Bronchial epithelial cell (primary cell): ENCODE results near the gene IP6K1. TPM values are rescaled to one million over a fixed set of nuclear protein-coding genes. Genes with fewer than 3 reads are reported as not detected.

Source experiments
- DNase-seq: peaks from one replicate; pipeline ENCODE4 v3.0.0-alpha.2; 2010; ENCODE audit warnings: low read depth
- FAIRE-seq: peaks from 2 replicates; lab custom pipeline; 2011; peaks lifted over from hg19 to GRCh38; lab: Jason Lieb, UNC
- H3K27me3 ChIP-seq: 2 replicates; pipeline ENCODE4 v1.5.1; 2011; ENCODE audit warnings: low read length; ENCODE audit not compliant: control insufficient read depth, insufficient read depth
- H3K36me3 ChIP-seq: 2 replicates; pipeline ENCODE4 v1.5.1; 2011; ENCODE audit warnings: low read length; ENCODE audit not compliant: control insufficient read depth, insufficient read depth
- H3K4me3 ChIP-seq: 2 replicates; pipeline ENCODE4 v1.5.1; 2011; ENCODE audit warnings: mild to moderate bottlenecking, low read depth, low read length, control low read depth
- total RNA-seq: library from RNA; depleted of rRNA; stranded (reverse); fragments of >200 nt; gene quantifications from 2 replicates; pipeline ENCODE4 v1.2.1, GENCODE V29; 2014
- TF ChIP-seq, protein P1 (sequence below): IDR thresholded peaks from 2 replicates; pipeline ENCODE4 v1.5.1; 2011; ENCODE audit warnings: mild to moderate bottlenecking, moderate library complexity, low read length, control low read depth, inconsistent platforms; ENCODE audit not compliant: insufficient read depth, severe bottlenecking

The IP6K1 gene
- total RNA-seq, 1 donor from 2014 or later: 20.3 TPM

DNA sequence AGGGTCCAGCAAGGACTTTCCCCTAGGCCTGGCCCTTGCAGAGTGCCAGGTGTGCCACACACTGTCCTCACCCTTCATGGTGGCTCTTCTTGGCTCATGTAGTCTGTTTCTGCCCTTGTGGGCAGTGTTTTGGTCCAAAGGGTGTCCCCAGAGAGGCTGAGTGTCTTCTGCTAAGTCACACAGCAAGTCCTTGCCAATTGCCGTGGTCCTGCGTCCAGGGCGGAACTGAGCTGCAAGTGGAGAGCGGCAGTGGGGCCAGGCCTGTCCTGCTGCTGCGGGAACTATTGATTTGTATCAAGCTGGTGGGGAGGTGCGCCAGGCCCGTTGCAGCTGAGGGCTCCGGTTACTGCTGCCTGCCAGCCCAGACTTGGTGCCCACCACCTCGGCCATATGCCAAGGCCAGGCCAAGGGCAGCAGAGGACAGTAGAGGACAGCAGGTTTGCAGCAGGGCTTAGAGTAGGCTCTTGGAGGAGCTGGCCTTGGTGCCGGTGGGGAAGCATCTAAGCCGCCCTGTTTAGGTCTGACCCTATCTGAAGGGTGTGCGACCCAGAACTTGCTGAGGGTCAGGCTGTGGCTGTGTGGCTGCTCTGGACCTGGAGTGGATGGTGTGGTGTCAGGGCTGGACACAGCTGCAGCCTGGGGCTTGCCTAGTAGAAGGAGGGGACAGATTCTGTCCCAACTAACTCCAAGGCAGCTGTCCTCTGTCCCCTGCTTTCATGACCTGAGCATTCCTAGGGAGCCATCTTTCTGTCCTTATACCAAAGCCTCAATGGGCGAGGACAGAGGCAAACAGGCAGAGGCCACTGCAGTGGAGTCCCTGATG lies 71.4 kb downstream of the IP6K1 start:
- no peak overlapping the region for H3K4me3 ChIP-seq
- peaks cover 8% of the 10 kb centered on the region for H3K36me3 ChIP-seq
- no peaks in the 10 kb centered on the region for H3K27me3 ChIP-seq
- TF ChIP-seq, protein P1, sequence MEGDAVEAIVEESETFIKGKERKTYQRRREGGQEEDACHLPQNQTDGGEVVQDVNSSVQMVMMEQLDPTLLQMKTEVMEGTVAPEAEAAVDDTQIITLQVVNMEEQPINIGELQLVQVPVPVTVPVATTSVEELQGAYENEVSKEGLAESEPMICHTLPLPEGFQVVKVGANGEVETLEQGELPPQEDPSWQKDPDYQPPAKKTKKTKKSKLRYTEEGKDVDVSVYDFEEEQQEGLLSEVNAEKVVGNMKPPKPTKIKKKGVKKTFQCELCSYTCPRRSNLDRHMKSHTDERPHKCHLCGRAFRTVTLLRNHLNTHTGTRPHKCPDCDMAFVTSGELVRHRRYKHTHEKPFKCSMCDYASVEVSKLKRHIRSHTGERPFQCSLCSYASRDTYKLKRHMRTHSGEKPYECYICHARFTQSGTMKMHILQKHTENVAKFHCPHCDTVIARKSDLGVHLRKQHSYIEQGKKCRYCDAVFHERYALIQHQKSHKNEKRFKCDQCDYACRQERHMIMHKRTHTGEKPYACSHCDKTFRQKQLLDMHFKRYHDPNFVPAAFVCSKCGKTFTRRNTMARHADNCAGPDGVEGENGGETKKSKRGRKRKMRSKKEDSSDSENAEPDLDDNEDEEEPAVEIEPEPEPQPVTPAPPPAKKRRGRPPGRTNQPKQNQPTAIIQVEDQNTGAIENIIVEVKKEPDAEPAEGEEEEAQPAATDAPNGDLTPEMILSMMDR: no peak
- no peak for DNase-seq
- no peak for FAIRE-seq

DNA sequence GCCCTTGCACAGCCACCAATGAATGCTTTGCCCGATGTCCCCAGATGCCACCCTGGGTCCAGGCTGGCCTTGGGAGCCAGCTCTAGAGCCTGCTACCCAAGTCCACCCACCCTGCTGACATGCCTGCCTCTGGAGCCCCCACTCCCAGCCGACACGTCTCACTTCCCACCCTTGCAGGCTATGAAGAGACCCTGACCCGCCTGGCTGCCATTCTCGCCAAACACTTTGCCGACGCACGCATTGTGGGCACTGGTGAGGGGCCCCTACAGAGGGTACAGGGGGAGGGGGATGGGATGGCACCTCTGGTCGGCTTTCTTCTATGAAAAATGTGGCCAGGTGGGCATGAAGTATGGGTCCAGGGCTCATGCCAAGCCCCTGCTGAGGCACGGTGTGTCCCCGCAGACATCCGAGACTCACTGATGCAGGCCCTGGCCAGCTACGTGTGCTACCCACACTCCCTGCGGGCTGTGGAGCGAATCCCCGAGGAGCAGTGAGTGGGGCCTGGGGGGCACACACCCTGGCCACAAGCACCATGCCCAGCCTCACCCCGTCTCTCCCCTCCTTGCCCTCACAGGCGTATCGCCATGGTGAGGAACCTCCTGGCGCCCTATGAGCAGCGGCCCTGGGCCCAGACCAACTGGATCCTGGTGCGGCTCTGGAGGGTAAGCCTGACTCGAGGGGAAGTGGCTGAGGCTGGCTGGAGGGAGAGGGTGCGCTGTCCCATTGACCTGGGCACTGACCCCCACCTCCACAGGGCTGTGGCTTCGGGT lies 72.8 kb downstream of the IP6K1 start:
- TF ChIP-seq, protein P1: no peak
- Histone ChIP-seq H3K27me3 (no peaks in the 10 kb centered on the region), H3K36me3 (peaks cover 8% of the 10 kb centered on the region), H3K4me3 (no peak overlapping the region)
- DNase-seq (no peak), FAIRE-seq (no peak)

DNA sequence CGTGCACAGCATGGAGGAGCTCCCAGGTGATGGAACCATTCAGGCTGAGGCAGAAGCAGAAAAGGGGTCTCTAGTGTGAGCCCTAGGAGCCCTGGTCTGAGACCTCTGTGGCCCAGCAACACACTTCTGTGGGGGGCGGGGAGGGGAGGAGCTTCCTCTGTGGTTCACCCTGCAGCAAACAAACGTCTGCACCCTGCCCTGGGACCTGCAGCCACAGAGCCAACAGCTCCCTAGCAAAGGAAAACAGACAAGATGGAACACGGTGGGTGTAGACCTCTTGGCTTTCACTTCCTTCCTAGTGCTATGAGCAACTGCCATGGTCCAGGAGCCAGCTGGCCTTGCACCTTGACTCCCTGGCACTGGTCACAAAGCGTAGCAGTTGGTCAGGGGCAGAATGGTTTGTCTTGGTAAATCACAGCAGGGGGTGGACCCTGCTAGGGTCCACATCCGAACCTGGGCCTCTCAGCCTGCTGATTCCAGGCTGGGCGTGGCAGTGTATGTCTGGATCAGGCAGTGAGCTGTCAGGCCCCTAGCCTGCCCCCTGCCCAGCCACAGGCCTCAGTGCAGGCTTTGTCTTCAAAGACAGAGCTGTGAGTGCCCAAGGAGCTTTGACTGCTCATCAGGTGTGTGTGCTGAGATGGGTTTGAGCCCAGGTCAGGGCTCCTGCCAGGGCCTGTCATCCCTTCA lies 73.6 kb downstream of the IP6K1 start:
- TF ChIP-seq, protein P1: no peak
- H3K4me3 ChIP-seq: no peak overlapping the region
- no peaks in the 10 kb centered on the region for H3K27me3 ChIP-seq
- DNase-seq (no peak), FAIRE-seq (no peak)
- peaks cover 8% of the 10 kb centered on the region for H3K36me3 ChIP-seq

GRCh38 chr3:49712166-49712565 lies 74.2 kb downstream of the IP6K1 start:
- FAIRE-seq (no peak), DNase-seq (no peak)
- Histone ChIP-seq H3K27me3 (no peaks in the 10 kb centered on the region), H3K36me3 (peaks cover 10% of the 10 kb centered on the region), H3K4me3 (no peak overlapping the region)
- TF ChIP-seq, protein P1: no peak

GRCh38 chr3:49711489-49711888 lies 74.9 kb downstream of the IP6K1 start:
- TF ChIP-seq, protein P1: no peak
- no peak for FAIRE-seq
- H3K27me3 ChIP-seq: no peaks in the 10 kb centered on the region
- H3K36me3 ChIP-seq: peaks cover 10% of the 10 kb centered on the region
- no peak overlapping the region for H3K4me3 ChIP-seq
- DNase-seq: no peak
